B cell (primary cell): Measurements from ENCODE around the gene CARD10.

Experiments used
- CTCF ChIP-seq: fragments of 200-600 bp; IDR thresholded peaks from one replicate; pipeline ENCODE4 v1.8.0; 2022; ENCODE audit warnings: antibody characterized with exemption, mild to moderate bottlenecking
- EZH2 ChIP-seq: IDR thresholded peaks from 2 replicates; pipeline ENCODE4 v1.6.1; 2012; ENCODE audit warnings: borderline replicate concordance, low read depth, mild to moderate bottlenecking, moderate library complexity, low read length; ENCODE audit not compliant: insufficient read depth, poor library complexity, severe bottlenecking

- TF ChIP-seq CTCF (no peak), EZH2 (no peak)
Observed at GRCh38 chr22:37551981-37552380, 32.8 kb upstream of the CARD10 start.
